ENCODE data around the gene NTM.

NTM gene

GRCh38 chr11:131877246-131877942, 507.0 kb downstream of the NTM start:
- no peak for DNase-seq

DNA sequence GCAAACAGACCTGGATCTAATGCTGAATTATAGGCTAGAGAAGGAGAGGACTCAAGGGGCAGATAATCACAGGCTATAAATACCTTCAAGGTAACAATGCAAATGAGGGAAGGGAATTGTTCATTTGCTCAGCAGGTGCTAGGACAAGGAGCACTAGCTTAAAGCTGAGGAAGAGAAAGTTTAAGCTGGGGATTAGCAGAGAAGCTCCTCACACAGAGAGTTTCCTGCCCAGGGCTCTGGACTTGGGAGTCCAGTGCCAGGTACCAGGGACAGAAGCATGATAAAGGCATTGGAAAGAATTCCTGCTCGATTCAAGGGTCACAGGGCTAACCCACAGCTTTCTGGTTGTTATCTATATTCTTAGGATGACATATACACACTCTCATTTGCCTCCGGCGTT, 509.9 kb downstream of the NTM start:
- DNase-seq: no peak

DNA sequence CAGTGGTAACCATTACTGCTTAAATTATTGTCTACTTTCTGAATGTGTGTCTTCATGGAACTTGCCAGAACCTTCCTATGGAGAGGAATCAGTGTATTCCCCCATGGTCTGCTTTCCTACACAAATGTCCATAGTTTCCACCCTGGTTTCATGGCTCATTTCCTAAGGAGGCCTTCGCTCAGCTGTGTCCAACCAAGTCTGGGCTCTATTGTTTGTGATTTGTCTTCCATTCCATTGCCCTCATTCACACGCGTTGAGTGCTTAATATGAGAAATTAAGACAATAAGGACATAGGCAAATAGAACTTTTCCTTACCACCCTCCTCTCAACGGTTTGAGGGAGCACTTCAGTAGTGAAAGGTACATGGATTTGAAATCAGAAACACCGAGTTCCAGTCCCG, 510.6 kb downstream of the NTM start:
- DNase-seq: no peak

DNA sequence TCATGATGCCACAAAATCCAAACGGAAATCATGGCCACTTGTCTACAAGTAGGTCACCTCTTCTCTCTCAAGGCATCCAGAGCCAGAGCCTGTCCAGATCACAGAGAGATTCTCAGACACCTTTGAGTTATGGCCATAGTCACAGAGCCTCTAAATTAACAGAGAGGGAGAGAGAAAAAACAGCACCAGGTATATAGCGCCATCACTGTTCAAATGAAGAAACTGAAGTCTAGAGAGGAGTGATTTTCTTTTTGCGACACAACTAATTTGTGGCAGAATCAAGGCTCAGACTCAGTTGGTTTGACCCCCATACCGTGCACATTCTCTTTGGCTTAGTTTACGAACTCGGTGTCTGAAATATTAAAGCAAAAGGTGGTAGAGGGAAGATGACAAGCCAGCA, 512.9 kb downstream of the NTM start:
- no peak for DNase-seq

GRCh38 chr11:131884461-131885073, 514.2 kb downstream of the NTM start:
- no peak for DNase-seq

GRCh38 chr11:131885431-131885830, 515.0 kb downstream of the NTM start:
- no peak for DNase-seq

DNA sequence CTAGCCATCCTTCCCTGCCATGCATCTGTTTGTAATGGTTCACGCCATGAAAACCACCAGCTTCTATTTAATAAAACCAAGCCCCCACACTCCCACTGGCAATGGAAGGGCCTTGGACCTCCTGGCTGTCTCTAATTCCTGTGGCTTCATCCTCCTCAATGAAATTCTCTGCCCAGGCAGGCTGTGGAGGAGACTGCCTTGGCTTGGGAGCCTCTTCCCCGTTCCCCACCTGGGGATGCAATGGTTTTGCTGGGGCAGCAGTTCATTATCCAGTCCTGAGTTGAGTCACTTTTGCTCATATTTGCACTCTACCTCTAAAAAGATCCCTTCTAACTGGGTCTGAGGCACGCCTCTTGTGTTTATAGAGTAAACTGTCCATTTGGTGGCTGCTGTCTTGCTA, 515.8 kb downstream of the NTM start:
- no peak for DNase-seq

GRCh38 chr11:131888230-131888855, 517.9 kb downstream of the NTM start:
- DNase-seq: no peak

DNA sequence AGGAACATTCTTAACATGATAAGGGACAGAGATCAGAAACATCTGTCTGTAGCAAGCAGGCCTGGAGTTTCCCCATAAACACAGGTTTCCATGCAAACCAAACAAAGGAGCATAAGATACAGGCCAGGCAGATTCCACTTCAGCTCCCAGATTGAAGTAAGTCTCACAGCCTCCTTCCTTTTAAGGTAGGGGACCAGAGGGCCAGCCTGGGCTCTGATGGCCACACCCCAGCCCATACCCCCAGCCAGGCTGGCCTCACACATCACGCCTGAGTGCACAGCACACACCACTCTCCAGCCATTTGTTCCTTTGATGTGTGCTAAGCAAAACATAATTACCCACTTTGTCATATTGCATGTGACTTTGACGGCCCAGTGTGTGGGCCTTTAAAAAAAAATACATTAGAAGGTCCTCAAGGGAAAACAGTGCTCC, 518.7 kb downstream of the NTM start:
- DNase-seq: no peak

GRCh38 chr11:131889760-131890581, 519.6 kb downstream of the NTM start:
- DNase-seq: no peak

DNA sequence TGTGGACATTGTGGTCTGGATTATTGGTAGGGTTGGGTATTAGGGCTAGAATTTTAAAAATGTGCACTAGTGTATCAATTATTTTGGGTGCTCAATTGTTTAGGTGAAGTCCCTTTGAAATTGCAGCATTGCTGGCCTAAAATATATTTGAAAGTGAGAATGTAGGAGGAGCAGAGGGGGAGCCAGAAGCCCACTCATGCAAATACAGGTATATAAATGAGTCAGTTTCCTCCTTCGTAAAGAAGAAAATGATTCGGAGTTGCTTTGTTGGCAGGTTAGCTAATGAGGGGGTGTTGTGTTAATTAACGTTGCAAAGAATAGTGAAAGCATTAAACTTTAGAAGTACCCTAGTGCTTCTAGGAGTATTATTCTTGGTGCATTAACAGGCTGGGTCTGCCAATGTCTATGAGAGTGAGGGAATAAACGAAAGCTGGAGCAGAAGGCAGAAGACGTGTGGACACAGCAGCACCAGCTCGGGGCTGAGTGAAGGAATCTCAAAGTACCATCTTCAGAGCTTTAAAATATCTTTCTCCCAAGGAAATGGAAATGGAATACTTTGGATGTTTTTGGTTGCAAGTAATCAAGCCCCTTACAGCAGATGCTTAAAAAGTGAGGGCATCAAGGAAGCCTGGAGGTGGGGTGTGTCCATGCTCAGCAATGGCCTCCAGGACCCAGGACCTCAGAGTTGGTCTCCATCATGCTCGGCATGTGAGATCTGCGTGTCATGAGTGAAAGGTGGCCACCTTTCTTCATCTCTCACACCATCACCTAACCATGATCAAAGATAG, 522.9 kb downstream of the NTM start:
- DNase-seq: no peak

DNA sequence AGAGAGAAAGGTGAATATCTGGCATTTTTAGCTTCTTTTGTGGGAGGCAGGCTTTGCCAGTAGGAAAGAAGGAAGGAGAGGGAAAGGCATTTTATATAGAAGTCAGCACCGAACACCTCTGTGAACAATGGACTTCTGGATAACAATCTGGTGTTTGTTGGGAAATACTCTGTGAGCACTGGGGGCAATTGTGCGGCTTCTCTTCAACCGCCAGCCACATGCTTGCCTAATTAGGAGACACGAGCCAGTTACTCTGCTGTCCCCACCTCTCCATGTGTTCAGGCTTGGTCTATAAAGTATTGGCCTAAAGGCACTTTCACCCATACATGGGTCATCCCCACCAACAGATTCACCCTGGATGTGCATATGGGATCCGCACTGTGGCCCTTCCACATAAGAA, 523.6 kb downstream of the NTM start:
- DNase-seq: no peak

DNA sequence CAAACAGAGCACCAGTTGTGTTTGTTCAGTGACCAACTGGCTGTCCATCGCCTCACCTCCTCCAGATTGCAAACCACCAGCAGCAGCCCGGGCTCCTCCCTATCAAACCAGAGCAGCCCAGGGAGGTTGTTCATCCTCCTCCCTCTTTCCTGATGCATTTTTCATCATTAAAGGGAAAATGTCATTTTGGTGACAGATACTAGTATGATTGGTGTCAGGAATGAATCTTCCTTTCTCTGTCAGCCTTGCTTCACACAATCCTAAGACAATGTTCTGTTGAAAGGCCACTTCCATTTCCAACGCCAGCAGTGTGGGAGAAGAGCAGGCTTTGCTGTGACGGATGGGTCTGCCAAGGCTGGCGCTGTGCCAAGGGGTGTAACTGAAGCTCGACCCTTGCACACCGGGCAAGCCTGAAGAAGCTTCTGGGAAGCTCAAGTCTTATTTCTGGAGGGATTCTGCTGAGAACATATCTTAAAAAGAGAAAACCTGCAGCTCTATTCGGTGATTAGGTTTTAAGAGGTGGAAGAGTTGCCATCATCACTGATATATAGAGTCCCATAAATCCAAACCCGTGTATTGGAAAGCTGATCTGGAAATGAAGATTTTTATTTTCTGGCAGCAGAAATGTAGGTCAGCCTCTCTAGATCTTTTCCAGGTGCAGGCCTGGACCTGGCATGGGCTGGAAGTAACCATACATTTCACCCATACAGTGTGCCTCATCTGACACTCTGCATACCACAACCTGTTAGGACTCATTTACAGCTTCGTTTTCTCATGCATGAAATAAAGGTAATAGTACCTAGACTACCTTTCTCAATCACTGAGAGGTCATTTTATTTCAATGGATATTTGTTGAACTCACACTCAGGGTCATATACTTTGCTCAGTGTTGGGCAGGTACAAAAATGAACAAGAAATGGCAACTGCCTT, 524.5 kb downstream of the NTM start:
- DNase-seq: no peak

GRCh38 chr11:131895865-131896264, 525.5 kb downstream of the NTM start:
- no peak for DNase-seq

GRCh38 chr11:131896978-131897615, 526.7 kb downstream of the NTM start:
- DNase-seq: no peak

DNA sequence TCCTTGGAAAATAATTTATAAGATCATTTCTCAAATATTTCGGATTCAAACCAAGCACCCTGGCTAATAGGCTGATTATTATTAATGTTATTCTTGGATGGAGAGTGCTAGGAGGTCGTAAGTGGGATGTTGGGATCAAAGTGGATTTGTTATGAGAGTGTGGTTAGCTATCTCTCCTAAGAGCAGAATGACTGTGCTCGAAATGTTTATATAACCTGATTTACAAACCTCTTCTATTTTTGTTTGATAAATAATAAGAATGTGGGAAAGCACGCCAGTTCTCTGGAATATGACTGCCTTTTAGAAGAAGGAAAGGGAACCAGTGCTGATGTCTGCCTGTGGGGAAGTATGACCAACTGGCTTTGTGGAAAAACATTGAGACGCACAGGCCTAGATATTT, 527.5 kb downstream of the NTM start:
- DNase-seq: no peak

DNA sequence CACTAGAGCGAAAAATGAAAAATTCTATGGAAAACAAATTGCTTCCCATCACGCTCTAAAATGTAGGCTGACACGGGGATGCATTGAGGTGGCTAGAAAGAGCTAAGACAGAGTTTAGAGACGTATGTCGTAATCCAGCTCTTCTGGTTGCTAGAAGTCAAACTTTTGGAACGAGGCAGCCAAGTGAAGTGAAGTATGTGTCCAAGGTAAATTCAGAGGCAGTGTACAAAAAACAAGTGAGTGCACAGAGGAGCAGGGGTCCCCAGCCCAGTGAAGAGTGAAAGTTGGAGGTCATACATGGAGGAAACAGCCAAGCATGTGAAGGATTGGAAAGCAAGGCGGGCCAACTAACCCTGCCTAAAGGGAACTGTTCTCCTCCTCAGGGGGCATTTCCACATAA, 528.5 kb downstream of the NTM start:
- DNase-seq: no peak

- DNase-seq: no peak
Observed at GRCh38 chr11:131899950-131900580, 529.6 kb downstream of the NTM start.

DNA sequence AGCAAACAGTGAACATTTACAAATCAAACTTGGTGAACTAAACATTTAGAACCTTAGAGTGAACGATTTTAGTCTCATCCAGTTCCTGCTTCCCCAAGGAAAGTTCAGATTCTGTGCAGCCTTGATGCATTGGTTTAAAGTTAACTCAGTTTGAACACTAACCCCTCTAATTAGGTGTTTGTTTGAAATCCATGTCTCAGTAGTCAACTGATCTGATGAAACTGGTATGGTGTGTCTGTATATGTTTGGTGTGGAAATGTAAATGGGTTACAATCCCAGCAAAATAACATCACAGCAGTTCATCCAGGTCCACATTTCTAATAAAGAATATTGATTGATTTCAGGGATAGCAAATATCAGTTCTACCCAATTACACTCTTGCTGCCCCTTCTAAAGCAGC, 532.0 kb downstream of the NTM start:
- DNase-seq: no peak

GRCh38 chr11:131903074-131903473, 532.7 kb downstream of the NTM start:
- DNase-seq: no peak

DNA sequence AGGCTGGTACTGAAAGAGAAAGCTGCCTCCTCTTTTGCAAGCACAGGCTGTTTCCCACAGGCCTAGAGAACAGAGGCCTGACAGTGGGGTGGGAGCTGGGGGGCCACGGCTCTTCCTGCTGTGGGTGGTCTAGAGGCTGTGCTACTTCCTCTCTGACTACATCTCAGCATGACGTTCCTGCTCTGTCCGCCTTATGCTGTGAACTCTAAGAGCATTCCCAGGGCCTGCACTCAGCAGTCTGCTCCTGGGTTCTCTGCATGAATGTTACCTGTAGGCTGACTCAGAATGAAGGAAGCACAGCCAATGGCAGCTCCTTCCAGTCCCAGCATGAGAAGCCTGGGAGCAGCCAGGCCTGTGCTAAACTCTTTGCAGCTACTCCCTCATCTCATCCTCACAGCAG, 534.3 kb downstream of the NTM start:
- no peak for DNase-seq

Data from activated CD4-positive, alpha-beta T cell treated with anti-CD3 and anti-CD28 coated beads, Interleukin-2, amount 50 U/mL, for 16 hours (primary cell).